Right lung (tissue), 5 donors: ENCODE data around the gene LINGO3. TPM values are rescaled to one million over a fixed set of nuclear protein-coding genes. Genes with fewer than 3 reads are reported as not detected.
"Not testable (repeated sequence)": the region's sequence is repeated elsewhere in the genome, so short reads cannot be mapped to it uniquely, and the experiment has no call there.

Experiments
- DNase-seq, 2 donors: peaks; one replicate each; pipeline ENCODE4 v3.0.0-alpha.2; 2013
- polyA plus RNA-seq, 5 donors: library from polyadenylated mRNA; unstranded; fragments of 120-200 nt; gene quantifications; one replicate each; pipeline versions ENCODE4 v1.2.1 to v1.2.3, GENCODE V29; 2013; ENCODE audit warnings: inconsistent platforms in 1 of 5, low replicate concordance in 1 of 5; ENCODE audit not compliant: insufficient read length in 5 of 5, insufficient read depth in 1 of 5

The LINGO3 gene
- polyA plus RNA-seq, 5 donors: 0.08 to 0.16 (median 0.08) TPM; not detected in 2

DNA sequence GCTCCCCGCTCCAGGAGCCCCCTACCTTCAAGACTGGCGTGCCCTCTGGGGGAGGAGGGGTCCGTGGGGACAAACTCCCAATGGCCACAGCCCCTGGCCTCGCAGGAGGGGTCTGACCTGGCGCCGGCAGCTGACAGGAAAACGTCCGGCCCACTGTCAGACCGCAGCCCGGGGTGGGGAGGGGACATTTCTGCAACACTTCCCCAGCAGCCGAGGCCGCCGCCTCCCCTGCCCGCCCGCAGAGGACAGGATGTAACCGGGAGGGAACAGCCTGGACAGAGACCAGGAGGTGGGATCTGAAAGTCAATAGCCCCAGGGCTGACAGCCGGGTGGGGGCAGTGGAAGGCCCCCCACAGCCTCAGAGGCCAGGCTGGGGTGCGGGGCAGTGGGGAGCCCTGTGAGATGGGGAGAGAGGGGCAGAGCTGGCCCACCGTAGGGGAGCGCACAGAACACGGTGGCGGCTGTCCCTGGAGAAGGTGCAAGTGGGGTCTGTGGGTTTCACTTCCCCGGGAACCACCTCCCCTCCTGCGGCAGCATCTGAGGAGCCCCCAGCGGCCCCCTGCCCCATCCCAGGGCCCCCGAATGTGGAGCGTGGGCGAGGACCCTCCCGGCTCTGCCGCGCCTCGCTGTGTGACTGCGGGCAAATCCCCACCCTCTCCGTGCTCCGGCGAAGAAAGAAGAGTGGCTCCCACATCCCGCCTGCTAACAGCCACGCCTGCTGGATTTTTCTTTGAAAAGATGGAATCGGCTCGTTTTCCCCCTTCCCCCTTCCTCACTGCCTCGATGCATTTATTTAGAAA, 25.7 kb downstream of the LINGO3 start, which contains the start of gene PEAK3:
Gene PEAK3 (minus strand): TSS at position 114 of the 800 bp plus-strand sequence. CDS start 1,244 bp downstream, outside the sequence.
- peak in 1 of 2 donors; percentile 48 for DNase-seq

DNA sequence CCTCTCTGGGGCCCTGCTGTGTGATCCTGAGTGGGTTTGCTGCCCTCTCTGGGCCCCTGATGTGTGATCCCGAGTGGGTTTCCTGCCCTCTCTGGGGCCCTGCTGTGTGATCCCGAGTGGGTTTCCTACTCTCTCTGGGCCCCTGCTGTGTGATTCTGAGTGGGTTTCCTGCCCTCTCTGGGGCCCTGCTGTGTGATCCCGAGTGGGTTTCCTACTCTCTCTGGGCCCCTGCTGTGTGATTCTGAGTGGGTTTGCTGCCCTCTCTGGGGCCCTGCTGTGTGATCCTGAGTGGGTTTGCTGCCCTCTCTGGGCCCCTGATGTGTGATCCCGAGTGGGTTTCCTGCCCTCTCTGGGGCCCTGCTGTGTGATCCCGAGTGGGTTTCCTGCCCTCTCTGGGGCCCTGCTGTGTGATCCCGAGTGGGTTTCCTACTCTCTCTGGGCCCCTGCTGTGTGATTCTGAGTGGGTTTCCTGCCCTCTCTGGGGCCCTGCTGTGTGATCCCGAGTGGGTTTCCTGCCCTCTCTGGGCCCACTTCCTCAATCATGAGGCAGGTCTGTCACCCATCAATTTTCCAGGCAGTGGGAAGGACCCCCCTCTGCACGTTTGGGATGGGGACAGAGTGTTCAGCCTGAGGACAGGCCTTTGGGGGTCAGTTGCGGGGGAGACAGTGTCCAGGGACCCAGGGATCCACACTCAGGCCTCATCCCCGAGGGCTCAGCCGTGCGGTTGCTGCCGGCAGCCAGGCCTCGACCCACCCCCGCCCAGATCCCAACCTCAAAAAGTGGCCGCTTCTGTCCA, 26.5 kb downstream of the LINGO3 start:
- not testable (repeated sequence) for DNase-seq

DNA sequence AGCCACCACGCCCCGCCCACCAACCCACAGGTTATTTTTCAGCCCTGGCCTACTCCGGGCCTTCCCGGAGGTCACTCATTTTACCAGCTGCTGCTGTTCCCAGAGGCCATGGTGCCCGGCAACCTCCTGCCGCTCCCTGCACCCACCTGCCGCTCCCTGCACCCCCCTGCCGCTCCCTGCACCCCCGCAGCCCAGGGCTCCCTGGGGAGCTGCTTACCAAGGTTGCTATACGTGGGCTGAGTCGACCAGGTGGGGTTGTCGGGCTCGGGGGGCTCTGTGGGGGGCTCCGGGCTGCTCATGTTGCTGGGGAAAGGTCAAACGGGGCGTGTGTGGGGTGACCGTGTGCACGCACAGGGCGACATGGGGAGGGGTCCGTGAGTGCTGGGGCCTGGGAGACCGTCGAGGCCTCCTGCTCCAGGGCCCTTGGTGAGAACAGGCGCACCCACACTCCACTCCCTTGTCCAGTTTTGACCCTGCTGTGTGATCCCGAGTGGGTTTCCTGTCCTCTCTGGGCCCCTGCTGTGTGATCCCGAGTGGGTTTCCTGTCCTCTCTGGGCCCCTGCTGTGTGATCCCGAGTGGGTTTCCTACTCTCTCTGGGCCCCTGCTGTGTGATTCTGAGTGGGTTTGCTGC, 27.2 kb downstream of the LINGO3 start:
- no peak for DNase-seq

- DNase-seq: no peak
Observed at GRCh38 chr19:2278459-2279158, 29.3 kb downstream of the LINGO3 start.

- DNase-seq: no peak
Observed at GRCh38 chr19:2277138-2277537, 30.8 kb downstream of the LINGO3 start.

- DNase-seq: no peak
Observed at GRCh38 chr19:2276429-2276986, 31.4 kb downstream of the LINGO3 start.

DNA sequence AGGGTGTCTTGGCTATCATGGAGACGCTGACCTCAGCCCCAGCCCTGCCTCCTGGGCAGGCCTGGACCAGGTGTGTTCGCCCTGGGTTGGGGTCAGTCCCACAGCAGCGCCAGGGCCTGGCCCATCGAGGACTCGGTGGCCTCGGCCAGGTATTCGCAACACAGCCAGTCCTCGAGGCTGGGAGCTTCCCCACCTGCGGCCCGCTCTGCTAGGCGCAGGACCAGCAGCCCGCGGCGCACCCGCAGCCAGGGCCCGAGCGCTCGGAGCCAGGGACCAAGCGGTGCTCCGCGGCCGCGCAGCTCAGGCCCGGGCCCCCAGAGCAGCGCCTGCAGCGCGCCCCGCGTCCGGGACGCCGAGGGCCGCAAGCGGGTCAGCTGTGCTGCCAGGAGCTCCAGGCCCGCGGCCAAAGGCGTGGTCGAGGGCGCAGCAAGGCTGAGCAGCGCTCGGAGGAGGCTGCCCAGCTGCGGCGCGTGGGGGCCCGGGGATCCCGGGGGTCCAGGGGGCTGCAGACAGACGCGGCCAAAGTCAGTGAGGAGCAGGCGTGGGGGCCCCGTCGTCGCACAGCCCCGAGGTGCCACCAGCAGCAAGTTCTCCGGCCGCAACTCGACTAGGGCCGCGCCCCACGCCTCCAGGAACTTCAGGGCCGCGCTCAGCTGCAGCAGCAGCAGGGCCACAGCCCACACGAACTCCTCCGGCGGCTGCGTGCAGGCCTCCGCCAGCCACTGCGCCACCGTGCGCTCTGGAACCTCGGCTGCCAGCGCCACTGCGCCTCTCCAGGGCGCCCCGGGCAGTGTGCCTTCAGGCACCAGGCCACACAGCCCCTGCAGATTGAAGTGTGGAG, 32.1 kb downstream of the LINGO3 start:
- DNase-seq: no peak

DNA sequence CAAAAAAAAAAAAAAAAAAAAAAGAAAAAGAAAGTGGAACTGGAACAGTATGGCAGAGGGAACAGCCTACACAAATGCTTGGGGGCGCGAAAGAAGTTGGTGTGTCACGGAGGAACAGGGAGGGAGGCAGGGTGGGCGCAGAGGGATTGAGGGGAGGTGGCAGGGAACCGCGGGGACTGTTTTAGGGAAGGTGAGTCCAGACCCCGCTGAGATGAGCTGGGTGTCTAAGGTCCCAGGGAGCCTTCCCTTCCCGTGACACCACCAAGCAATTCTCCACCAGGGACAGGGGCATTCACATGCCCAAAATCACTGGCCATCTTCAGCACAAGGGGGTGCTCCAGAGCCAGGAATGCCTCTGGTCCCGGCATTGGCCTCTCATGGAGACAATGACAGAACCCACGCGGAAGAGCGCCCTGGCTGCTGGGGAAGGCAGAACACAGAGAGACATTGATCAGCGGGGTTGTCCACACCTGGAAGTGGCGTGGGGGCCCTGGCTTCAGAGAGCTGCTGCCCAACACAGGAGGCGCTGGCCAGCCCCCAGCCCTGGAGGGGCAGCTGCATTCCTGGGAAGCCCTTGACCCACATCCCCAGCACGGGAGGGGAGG, 32.9 kb downstream of the LINGO3 start:
- DNase-seq: peak in 1 of 2 donors; percentile 52

GRCh38 chr19:2274185-2274711, 33.7 kb downstream of the LINGO3 start:
- no peak for DNase-seq

DNA sequence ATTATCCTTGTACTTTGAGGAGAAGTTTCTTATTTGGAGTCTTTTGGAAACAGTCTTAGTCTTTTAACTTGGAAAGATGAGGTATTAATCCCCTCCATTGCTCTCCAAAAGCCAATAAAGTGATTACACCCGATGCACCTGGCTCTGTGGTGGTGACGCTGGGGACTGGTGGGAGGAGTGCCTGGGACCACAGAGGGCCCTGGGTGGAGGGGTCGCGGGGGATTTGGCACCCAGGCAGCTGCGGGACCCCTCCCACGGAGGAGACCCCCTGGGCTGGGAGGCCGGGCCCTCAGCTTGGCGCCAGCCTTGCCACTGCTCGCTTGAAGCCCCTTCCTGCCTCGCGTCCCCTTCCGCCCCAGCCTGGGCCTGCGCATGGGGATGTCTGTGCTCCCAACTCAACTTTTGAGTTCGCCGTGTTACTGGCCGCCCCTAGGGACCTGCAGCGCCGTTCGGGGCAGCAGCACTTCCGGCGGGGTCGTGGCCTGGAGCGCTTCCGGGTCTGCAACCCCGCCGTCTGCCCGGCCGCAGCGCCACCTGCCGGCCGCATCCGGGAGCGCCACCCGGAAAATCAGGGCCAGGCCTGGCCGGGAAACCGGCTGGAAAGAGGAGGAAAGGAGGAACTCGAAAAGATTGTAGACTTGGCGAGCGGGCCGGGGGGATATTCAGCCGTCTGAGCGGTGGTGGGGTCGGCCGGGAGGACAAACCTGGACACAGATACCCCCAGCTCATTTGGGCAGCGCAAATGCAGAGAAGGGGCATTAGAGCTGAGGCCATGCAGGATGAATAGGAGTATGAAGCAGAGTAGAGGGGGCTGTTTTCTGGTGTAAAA, 34.4 kb downstream of the LINGO3 start:
- DNase-seq: peak; percentile 66

DNA sequence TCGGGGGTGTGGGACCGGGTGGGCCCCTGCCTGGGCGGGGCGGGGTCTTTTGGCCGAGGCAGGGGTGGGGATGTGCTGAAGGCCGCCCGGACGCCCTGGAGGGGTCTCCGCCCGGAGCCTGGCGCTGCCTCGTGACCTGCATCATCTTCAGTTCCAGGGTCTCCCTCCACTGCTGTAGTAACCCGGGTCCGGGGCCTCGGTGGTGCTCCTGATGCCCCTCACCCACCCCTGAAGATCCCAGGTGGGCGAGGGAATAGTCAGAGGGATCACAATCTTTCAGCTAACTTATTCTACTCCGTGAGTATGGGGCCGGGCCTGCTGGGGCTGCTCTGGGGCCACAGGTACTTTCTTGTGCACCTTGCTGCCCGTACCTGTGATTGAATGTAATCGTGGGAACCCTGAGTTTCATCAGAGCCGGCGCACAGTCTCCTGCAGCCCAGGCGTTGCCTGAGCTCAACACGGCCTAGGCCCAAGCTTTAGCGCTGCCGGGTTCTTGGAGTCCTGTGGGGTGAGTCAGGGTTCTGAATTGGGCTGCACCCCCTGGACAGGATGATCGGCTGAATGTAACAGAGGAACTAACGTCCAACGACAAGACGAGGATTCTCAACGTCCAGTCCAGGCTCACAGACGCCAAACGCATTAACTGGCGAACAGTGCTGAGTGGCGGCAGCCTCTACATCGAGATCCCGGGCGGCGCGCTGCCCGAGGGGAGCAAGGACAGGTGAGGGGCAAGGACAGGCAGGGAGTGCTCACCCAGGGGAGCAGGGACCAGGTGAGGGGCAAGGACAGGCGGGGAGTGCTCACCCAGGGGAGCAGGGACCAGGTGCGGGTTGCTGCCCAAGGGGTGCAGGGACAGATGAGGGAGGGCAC, 36.5 kb downstream of the LINGO3 start:
- no peak for DNase-seq

GRCh38 chr19:2270423-2271233, 37.3 kb downstream of the LINGO3 start:
- peak; percentile 79 to 86 for DNase-seq

GRCh38 chr19:2270157-2270422, 37.9 kb downstream of the LINGO3 start:
- no peak for DNase-seq

DNA sequence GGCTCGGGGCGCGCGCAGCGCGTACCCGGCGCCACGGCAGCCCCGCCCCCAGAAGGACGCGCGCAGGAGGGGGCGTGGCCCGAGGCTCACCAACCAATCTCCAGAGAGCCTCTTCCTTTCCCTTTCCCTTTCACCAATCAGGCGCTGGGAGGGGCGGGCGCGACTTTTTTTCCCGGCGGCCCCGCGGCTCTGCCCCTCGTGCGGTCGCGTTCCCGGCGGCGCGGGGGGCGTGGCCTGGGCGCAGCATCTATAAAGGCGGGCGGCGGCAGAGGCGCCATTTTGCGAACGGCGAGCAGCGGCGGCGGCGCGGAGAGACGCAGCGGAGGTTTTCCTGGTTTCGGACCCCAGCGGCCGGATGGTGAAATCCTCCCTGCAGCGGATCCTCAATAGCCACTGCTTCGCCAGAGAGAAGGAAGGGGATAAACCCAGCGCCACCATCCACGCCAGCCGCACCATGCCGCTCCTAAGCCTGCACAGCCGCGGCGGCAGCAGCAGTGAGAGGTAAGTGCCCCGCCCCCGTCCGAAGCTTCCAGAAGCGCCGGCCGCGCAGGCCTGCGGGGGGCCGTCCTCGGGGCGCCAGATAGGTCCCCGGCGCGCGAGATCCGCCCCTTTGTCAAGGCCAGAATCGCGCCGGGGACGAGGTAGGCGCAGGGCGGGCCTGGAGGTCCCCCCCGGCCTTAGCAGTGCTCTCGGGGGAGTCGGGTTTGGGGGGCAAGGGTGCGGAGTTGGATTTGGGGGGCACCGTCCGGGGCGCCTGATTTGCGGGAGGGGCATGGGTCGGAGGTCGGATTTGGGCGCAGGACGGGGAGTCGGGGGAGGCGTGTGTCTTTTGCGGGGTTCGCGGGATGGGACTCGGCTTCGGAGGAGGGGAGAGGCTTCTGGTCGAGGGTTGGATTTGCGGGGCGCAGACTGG, 38.5 kb downstream of the LINGO3 start:
- DNase-seq: peak; percentile 97

DNA sequence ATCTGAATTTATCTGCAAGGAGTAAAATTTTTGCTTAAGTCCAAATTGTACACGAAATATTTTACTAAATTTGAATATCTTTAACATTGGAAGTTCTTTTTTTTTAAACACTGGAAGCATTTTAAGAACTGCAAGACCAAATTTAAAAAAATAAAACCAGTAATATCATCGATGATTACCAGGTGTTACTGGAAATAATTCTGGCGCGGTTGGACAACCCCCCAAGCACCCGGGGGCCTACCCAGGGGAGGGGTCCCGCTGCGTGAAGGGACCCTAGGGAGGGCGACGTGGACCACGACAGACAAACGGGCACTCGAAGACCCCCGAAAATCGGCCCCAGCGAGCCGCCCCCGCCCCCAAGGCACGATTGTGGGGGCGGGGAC, 39.1 kb downstream of the LINGO3 start:
- no peak for DNase-seq

DNA sequence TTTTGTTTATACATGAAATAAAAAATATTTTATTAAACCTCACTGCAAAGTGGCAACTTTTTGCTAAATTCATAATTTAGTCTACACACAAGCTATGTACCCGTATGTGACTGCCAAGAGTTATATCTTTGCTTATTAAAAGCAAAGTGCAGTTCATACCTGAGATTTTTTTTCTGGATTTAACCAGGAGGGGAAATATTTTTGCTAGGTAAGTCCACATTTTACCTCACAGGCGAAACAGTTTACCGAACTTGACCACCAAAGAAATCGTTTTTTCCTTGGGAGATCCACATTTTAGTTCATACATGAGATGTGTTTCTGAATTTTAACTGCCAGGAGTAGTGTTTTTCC, 39.5 kb downstream of the LINGO3 start:
- DNase-seq: no peak
